ENCODE data around the gene SLC3A2.
"Not testable (repeated sequence)": the region's sequence is repeated elsewhere in the genome, so short reads cannot be mapped to it uniquely, and the experiment has no call there.

Gene SLC3A2

GRCh38 chr11:62931499-62932278 is 51.0 kb downstream of the SLC3A2 start:
- no peak for DNase-seq

- DNase-seq, result no peak
Observed at GRCh38 chr11:62933285-62933684, 52.6 kb downstream of the SLC3A2 start.

DNA sequence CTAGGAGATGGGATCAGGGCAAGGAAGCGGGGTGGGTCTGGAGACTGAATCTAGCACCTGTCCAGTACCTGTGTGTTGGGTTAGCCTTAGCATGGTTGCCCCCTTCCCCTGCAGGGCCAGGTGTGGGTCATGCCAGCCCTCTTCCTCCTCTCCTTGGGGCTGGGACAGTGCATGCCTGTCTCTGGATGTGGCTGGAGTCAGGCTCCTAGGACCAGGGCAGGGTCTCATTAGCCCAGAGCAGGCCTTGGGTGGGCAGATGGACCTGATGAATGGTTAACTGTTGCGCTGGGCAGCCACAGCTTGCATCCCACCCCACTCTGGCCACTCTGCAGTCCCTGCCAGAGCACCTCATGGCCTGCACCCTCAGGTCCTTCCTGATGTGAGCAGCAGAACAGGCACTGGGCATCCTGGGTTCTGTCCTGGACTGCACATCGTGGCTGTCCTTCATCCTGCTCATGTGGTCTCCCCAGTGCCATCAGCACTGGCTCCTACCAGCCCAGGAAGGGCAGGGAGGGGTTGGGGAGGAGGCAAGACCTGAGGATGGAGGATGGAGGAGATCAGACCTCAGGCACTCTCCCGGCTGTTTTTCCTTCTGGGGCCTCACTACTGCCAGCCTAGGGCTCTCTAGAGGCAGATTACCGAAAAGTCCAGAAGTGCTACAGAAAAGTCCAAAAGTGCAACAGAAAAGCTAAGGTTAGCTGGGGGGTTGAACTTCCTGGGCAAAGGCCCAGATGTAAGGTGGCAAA is 53.2 kb downstream of the SLC3A2 start:
- DNase-seq, result no peak

DNA sequence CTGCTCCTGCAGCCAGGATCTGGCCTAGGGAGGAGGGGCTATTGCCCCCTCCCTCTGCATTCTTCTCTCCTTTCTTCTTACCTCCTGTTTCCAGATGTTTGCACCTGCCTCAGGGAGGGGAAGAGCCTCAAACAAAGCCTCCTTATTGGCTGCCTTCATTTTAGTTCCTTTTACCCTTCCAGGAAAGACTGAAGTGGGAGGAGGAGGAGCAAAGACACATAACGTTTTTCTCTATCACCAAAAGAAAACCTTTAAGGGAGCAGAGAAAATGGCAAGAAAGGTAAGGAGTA is 53.7 kb downstream of the SLC3A2 start:
- no peak for DNase-seq

DNA sequence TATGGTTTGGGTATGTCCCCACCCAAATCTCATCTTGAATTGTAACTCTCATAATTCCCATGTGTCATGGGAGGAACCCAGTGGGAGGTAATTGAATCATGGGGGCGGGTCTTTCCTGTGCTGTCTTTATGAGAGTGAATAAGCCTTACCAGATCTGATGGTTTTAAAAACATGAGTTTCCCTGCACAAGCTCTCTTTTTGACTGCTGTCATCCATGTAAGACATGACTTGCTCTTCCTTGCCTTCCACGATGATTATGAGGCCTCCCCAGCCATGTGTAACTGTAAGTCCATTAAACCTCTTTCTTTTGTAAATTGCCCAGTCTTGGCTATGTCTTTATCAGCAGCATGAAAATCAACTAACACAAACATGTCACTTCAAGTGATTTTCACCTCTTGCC is 56.8 kb downstream of the SLC3A2 start:
- not testable (repeated sequence) for DNase-seq
